GM18861 (cell line): ENCODE data around the gene C1QTNF1.

Experiments used
- ATAC-seq: cut with Tn5 transposase; IDR thresholded peaks from one replicate; pipeline ENCODE4 v1.9.1; 2021; ENCODE audit not compliant: unreplicated experiment

Gene C1QTNF1

GRCh38 chr17:79039171-79039570 is 15.2 kb downstream of the C1QTNF1 start:
- no peak for ATAC-seq

- no peak for ATAC-seq
These were observed 15.9 kb downstream of the C1QTNF1 start for GRCh38 chr17:79039886-79040285.

- ATAC-seq, result no peak
These were observed 17.1 kb downstream of the C1QTNF1 start for GRCh38 chr17:79041041-79041570.

GRCh38 chr17:79041723-79042420 is 17.9 kb downstream of the C1QTNF1 start:
- no peak for ATAC-seq

GRCh38 chr17:79042421-79043190 is 18.6 kb downstream of the C1QTNF1 start:
- ATAC-seq, result no peak

GRCh38 chr17:79043191-79043930 is 19.4 kb downstream of the C1QTNF1 start:
- ATAC-seq, result no peak

- no peak for ATAC-seq
These were observed 20.0 kb downstream of the C1QTNF1 start for GRCh38 chr17:79043931-79044320.

- no peak for ATAC-seq
These were observed 20.5 kb downstream of the C1QTNF1 start for GRCh38 chr17:79044462-79044861.

GRCh38 chr17:79045001-79045729 is 21.2 kb downstream of the C1QTNF1 start:
- no peak for ATAC-seq

GRCh38 chr17:79045842-79046196 is 21.9 kb downstream of the C1QTNF1 start:
- ATAC-seq, result no peak

GRCh38 chr17:79046197-79046915 is 22.4 kb downstream of the C1QTNF1 start:
- ATAC-seq, result no peak

- ATAC-seq, result no peak
These were observed 22.9 kb downstream of the C1QTNF1 start for GRCh38 chr17:79046916-79047280.

- ATAC-seq, result no peak
These were observed 23.4 kb downstream of the C1QTNF1 start for GRCh38 chr17:79047291-79047920.

- no peak for ATAC-seq
These were observed 24.2 kb downstream of the C1QTNF1 start for GRCh38 chr17:79047923-79048825.

- ATAC-seq, result no peak
These were observed 25.1 kb downstream of the C1QTNF1 start for GRCh38 chr17:79048826-79049755.

- ATAC-seq, result no peak
These were observed 25.9 kb downstream of the C1QTNF1 start for GRCh38 chr17:79049821-79050220.

- ATAC-seq, result no peak
These were observed 26.6 kb downstream of the C1QTNF1 start for GRCh38 chr17:79050551-79050950.

GRCh38 chr17:79051306-79051705 is 27.3 kb downstream of the C1QTNF1 start:
- ATAC-seq, result no peak
